HG03064 (cell line): ENCODE measurements around the gene ZG16B.

Source experiments
- ATAC-seq: cut with Tn5 transposase; IDR thresholded peaks from one replicate; pipeline ENCODE4 v1.9.1; 2021; ENCODE audit warnings: low read depth; ENCODE audit not compliant: unreplicated experiment

The ZG16B gene

DNA sequence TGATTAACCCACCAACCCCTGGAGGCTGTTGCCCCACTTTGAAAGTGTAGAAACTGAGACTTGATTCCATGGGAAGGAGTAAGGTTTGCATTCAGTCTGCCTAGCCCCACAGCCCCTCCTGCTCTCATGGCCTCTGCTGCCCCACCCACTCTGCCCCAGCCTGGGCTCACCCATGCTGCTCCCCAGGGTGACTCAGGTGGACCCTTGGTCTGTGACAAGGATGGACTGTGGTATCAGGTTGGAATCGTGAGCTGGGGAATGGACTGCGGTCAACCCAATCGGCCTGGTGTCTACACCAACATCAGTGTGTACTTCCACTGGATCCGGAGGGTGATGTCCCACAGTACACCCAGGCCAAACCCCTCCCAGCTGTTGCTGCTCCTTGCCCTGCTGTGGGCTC lies 25.4 kb upstream of the ZG16B start:
- no peak for ATAC-seq

DNA sequence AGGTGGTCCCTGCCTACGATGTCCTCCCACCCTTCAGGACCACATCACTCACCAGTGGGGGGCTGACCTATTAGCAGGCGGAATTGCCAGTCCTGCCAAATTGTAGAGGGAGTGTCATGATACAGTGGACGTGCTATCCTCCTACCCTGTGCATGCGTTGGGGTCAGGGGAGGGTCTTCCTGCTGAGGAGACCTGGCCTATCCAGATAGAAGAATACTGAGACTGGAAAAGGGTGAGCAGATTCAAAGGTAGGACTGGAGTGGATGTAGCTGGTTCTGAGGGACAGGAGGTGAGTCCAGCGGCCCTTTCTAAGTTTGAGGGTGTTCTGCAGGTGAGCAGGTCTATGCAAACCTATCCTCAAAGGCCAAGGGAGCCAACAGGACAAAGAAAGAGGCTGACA lies 23.8 kb upstream of the ZG16B start:
- no peak for ATAC-seq

DNA sequence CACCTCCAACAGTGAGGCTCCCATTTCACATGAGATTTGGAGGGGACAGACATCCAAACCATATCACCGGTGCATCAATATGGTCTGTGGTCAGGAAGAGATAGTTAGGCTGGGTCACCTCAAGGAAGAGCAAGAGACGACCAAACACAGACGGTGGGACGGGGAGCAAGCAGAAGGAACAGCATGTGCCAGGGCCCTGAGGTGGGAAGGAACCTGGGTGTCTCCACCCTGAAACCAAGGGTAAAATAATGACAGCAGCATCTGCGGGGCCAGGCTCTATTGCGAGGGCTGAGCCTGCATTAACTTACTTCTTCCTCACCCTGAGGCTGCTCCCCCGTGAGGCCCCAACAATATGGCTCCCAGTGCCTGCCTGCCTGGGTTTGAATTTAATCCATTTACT lies 21.9 kb upstream of the ZG16B start:
- no peak for ATAC-seq

DNA sequence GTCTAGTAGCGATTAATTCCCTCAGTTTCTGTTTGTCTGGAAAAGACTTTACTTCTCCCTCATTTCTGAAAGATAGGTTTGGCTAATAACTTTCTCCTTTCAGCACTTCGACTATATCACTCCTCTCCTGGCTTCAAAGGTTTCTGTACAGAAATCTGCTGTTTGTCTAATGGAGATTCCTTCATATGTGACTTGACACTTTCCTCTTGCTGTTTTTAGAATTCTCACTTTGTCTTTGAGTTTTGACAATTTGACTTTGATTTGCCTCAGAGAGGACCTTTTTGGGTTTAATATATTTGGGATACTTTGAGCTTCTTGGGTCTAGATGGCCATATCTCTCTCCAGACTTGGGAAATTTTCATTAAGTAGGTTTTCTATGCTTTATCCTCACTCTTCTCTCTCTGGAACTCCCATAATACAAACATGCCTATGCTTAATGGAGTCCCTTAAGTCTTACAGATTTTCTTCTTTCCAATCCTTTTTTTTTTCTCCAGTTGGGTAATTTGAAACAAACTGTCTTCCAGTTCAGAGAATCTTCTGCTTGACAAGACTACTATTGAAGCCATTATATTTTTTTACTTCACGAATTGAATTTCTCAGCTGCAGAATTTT lies 20.8 kb upstream of the ZG16B start:
- ATAC-seq = no peak

DNA sequence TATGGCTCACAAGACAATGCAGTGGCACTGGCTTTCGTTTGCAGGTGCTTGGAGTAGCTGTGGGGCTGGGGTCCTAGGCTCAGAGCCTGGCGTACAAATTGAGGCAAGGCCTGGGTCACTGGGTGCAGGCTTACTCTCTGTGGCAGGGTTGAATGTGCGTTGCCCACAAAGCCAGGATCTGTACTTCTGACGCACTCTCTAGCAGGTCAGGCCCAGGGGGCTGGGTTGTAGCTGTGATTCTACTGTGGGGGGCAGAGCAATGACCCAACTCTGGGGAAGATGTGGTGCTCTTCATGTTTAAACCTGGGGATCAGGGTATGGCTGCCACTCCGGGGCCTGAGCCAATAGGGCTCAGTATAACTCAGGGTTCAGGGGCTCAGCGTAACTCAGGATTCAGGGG lies 19.5 kb upstream of the ZG16B start:
- ATAC-seq = no peak

DNA sequence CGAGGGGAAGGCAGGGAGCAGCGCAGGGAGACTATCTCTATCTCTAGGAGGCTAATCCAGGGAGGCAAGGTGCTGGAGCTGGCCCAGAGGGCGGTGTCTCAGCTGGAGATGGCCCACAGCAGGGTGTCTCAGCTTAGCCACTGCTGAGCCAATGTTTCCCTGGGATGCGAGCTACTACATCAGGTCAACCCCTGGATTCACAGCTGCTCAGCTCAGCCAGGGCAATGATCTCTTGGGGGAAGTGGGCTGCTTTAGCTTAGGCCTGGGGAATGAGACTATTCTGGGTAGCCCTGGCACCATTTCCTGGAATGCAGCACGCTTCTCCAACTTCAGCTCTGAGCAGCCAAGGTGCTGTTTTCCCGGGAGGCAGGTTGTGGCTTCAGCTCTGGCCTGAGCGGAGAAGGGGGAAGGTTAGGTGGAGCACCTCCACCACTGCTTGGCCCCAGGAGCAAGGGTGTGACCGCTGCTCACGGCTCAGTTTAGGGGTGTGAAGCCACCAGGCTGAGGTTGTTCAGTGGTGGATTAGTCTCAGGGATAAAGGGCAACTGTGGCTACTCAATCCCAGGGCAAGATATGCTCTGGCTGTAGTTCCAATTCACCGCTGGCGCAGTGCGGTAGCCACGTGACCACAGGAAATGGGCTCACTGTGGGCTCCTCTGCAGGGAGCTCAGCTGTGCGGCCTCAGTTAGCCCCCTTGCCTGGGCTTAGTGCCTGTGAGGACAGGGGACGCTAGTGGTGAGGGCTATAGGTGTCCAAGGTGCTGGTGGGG lies 18.2 kb upstream of the ZG16B start:
- ATAC-seq = no peak

DNA sequence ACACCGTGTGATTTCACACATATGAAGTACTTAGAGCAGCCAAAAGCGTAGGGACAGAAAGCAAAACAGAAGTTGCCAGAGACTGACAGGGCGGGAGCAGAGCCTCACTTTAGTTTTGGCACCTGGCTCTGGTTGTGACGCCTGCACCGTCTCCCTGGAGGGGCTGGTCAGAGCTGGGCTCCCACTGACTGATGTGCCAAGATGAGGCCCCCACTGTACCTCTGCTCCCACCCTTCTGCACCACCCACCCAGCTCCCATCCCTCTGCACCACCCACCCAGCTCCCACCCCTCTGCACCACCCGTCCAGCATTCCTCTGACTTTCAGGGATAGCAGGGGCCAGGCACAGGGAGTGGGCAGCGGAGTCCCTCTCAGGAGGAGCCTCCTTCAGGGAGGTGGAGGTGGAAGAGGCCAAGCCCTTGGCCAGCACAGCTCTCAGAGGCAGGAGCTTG lies 16.3 kb upstream of the ZG16B start:
- no peak for ATAC-seq

DNA sequence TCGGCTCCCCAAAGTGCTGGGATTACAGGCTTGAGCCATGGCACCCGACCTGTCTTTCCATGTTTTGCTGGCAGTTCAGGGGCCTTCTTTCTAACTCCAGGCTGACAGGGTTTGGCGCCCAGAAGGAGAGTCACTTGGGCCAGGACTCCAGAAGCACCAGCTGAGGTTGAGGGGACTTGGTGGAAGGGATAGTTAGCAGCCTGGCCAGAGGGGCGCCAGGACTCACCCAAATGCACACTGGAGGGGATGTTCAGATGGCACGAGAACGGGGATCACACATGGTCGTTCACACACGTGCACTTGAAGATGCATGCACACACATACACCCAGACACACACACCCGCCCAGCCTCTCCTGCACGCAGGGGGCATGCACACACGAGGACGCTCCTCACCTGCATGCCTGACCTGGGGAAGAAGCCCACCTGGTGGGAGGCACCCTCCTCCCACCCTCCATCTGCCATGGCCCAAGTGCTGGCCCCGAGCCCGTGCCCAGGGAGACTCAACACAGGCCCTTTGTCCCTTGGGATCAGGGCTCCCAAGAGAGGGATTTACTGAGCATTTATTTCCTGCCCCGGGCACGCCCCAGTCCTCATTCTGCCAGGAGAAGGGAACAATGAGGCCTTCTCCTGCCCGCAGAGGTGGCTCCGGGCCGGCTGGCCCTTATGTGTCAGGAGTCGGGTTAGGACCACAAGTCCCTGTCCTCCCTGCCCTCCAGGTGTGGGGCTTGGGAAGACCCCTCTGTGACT lies 15.4 kb upstream of the ZG16B start:
- ATAC-seq = no peak

DNA sequence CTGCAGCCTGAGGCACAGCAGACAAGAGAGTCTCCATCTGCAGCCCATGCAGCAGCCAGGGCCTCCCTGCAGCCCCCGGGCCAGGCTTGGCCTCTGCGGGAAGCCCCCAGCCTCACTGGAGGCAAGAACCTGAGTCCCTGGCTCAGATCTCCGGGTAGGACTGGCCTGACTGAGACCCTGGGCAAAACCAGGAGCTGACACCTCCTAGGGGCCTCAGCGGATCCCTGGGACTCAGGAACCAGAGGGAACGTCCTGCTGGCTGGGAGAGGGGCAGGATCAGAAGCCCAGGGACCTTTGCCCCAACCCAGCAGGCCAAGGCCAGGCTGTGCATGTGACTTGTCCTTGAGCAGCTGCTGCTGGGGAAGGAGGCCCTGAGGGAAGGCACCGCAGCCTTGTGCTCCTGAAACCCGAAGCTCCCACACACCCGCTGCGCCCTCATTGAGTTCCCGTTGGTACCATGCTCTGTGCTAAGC lies 14.8 kb upstream of the ZG16B start:
- ATAC-seq = no peak

DNA sequence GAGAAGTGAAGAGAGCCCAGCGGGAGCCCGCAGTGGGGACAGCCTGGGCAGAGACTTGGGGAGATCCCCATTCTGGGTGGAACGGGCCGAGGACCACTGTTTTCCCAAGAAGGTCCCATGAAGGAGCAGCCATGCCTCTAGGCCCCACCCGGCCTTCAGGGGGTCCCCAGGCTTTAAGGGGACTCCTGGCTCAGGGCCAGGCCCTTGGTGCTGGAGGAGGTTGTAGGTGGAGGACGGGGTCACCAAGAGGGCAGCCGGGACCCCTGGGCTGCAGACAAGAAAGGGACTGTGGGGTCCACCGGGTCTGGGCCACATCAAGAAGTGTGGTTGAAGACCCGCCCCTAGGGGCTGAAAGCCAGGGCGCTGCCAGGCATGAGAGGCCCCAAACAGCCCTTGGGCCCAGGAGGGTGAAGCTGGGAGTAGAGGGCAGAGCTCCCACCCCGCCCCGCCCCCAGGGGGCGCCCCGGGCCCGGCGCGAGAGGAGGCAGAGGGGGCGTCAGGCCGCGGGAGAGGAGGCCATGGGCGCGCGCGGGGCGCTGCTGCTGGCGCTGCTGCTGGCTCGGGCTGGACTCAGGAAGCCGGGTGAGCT lies 13.3 kb upstream of the ZG16B start, which contains the start of gene PRSS21:
Gene PRSS21 (plus strand): TSS at position 487 of the 589 bp plus-strand sequence. CDS start 32 bp downstream, at position 519.
- no peak for ATAC-seq

DNA sequence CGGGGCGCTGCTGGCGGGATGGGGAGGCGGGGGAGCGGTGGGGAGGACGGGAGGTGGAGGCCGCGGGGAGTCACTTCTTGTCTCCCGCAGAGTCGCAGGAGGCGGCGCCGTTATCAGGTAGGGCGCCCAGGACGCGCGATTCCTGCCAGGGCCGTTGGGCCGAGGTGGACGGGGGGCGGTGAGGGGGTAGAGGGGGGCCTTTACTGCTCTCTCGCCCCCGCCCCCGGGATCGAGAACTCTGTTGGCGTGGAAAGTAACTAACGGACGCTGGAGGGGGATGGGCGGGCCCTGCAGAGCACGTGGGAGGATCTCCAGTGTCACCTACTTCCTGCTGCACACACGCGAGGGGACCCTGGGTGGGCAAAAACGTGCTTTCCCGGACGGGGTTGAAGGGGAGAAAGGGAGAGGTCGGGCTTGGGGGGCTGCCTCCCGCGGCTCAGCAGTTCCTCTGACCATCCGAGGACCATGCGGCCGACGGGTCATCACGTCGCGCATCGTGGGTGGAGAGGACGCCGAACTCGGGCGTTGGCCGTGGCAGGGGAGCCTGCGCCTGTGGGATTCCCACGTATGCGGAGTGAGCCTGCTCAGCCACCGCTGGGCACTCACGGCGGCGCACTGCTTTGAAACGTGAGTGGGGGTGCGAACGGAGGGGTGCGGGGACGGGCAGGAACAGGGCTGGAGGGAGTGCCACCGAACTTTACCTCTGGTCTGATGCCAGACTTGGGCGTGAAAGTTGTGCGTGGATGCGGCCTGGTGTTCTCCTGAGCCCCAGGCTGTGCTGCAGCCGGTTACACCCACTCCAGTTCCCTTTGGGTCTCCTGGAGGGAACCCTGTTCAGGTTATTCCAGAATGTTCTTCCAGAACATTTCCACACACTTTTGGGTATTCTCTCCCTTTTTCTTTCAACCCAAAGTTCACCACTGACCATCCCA lies 12.5 kb upstream of the ZG16B start:
- ATAC-seq = no peak

DNA sequence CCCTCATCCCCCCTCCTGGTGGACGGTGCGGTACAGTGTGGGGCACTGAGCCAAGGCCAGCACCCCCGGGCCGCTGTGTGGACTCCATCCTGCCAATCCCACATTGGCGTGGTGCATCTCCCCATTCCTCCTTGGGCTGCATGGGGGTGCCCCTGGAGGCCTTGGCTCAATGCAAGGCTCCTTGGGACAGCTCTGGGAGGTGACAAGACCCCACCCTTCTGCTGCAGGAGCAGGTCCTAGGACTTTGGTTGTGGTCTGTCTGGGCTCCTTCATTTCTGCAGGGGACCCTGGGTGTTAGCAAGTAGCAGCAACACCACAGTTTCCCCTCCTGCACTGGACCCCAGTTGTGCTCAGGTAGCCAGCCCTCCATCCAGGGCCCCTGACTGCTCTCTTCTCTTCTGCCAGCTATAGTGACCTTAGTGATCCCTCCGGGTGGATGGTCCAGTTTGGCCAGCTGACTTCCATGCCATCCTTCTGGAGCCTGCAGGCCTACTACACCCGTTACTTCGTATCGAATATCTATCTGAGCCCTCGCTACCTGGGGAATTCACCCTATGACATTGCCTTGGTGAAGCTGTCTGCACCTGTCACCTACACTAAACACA lies 11.7 kb upstream of the ZG16B start:
- no peak for ATAC-seq

DNA sequence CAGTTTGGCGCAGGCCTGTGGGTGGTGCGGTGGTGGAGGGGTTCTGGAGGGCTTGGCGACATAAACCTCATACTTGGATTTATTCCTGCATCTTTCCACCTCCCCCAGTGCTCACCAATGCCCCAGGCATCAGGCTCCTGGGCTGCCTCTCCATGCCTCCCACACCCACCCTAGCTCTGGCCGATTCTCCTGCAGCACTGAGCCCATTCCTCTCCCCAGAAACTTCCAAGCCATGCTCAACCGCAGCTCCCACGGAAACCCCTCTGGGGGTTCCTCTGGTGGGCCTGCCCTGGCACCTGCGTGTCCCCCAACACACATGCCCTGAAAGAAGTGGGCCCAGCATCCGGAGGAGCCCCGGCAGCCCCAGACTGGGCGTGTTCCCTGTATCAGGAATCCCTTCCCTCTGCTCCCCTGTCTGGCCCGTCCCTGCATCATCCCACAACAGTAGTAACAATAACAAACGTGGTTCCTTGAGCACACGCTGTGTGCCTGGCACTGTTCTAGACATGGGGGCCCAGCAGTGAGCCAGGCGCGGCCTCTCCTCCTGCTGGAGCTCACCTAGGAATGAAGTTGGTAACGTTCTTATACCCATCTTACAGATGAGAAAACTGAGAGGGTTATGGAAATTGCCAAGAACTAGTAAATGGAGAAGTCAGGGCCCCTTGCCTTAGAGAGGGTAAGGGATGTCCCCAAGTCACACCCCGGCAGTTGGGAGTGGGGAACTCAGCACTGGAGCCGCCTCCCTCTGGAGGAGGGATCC lies 10.7 kb upstream of the ZG16B start:
- no peak for ATAC-seq

DNA sequence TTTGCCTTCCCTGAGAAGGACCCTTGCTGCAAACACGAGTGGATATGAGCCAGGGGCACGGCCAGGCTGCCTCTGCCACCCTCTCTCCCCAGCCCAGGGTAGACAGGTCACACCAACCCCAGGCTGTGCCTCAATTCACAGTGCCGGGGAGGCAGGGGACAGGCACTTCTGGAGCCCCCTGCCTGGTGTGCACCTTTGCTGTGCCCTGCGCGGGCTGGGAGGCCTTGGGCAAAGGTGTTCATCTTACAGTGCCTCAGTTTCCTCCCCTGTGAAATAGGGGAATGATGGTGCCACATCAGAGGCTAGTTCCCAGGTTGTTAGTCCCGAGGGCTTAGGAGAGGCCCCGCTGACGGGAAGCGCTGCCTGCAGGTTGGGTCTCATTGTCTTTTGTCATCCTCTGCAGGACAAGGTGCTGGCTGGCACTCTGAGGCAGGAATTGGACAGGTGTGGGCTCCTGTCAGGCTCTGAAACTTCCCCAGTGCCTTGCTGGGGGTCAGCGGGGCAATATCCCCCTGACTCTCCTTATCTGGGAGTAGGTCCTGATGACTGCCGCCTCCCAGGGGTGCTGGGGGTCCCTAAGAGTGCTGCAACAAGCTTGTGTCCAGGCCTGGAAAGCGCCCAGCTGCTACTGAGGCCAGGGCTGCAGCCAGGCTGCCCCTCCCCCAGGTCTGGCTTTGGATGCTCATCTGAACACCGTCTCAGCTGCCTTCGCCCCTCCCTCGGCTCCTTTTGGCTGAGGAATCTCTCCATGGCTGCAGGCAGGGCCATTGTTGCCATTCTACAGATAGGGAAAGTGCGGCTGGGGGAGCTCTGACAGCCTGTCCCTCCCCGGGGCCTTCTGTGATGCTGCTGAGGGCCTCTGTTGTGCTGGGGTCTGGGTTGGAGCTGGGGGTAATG lies 9.9 kb upstream of the ZG16B start:
- no peak for ATAC-seq

DNA sequence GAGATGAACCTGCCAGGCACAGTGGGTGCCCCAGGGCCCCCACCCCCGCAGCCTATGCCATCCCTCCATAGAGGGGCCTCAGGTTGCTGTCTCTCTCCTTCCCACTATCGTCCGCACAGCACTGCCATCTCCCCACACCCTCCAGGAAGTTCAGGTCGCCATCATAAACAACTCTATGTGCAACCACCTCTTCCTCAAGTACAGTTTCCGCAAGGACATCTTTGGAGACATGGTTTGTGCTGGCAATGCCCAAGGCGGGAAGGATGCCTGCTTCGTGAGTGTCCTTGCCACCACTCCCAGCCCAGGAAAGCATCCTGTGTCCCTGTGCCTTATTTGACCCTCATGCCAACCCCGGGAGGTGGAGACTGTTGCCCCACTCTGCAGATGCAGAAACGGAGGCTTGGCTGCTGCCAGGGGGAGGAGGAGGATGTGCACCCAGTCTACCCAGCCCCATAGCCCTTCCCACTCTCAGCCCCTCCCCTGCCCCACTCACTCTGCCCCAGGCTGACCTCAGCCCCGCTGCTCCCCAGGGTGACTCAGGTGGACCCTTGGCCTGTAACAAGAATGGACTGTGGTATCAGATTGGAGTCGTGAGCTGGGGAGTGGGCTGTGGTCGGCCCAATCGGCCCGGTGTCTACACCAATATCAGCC lies 9.1 kb upstream of the ZG16B start:
- no peak for ATAC-seq

DNA sequence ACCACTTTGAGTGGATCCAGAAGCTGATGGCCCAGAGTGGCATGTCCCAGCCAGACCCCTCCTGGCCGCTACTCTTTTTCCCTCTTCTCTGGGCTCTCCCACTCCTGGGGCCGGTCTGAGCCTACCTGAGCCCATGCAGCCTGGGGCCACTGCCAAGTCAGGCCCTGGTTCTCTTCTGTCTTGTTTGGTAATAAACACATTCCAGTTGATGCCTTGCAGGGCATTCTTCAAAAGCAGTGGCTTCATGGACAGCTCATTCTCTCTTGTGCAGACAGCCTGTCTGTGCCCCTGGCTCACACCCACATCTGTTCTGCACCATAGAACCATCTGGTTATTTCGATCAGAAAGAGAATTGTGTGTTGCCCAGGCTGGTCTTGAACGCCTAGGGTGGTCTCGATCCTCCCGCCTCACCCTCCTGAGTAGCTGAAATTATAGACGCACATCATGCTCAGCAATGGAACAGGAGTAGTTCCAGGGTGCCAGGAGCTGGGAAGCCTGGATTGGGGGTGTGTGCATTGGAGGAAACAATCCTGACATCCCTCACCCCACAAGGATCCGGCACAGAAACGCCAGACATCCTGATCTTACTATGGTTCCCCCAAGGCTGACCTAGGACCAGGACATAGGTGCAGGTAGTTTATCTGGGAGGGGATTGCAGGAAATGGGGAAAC lies 8.5 kb upstream of the ZG16B start:
- ATAC-seq = no peak

DNA sequence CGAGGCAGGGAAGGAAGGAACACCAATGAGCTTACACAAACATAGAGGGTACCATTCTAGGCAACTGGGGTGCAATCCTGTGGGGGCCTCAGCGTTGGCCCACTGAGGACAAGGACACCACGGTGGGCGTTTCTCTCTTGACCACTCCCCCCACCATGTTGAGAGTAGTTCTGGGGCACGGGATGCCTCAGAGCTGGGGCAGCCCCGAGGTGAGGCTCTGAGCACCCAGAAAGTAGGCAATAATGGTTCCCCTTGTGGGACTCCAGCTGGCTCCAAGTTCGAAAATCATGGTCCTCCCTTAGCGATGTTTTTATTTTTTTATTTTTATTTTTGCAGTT lies 8.0 kb upstream of the ZG16B start:
- no peak for ATAC-seq
